Stimulated activated CD4-positive, alpha-beta T cell treated with anti-CD3 and anti-CD28 coated beads, Interleukin-4, amount 100 ng/mL, for 1 hour (primary cell): ENCODE measurements around the gene ARID2.

Source experiments
- DNase-seq: peaks from one replicate; pipeline ENCODE4 v3.0.0-alpha.2; 2020

ARID2 gene

DNA sequence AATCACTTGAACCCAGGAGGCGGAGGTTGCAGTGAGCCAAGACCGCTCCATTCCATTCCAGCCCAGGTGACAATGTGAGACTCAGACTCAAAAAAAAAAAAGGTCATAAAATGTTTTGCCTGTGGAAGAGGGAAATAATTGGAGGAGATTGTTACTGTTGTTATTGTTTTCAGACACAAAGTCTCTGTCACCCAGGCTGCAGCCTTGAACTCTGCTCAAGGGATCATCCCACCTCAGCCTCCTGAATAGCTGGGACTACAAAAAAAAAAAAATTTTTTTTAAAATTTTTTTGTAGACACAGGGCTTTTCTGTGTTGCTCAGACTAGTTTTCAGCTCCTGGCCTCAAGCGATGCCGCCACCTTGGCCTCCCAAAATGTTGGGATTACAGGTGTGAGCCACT is 33.9 kb downstream of the ARID2 start:
- DNase-seq = no peak

DNA sequence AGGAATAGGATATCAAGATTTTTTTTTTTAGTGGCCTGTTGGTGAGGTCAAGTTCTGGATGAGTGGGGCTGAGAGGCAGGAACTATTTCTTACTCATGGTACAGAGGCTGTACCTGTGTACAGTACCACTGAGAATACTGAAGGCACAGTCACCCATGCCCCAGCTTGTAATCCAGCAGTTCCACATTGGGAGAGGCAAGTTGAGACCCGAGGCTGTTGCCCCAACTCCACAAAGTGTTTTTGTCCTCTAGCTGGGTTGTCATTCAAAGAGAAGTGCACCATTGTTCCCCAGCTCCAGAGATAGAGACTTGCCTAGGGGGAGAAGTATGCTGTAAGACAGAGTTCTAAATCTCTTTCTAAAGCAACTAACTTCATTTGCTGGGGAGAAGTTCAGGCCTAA is 38.7 kb downstream of the ARID2 start:
- no peak for DNase-seq

DNA sequence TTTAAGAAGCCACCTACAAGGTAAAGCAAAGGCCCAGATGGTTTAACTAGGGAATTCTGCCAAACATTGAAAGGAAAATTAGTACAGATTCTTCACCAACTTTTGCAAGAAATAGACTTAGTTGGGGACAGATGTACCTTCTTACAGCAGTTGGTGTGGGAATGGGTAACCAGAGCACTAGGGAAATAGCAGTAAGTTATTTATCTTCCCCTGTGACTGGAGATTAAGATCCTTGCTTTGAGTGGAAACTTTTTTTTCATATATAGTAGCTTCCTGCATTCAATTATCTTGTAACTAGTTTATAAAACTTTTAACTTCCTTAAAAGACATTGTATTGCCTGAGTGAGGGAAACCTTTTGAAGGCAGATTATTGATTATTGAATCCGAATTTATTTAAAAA is 44.2 kb downstream of the ARID2 start:
- no peak for DNase-seq

DNA sequence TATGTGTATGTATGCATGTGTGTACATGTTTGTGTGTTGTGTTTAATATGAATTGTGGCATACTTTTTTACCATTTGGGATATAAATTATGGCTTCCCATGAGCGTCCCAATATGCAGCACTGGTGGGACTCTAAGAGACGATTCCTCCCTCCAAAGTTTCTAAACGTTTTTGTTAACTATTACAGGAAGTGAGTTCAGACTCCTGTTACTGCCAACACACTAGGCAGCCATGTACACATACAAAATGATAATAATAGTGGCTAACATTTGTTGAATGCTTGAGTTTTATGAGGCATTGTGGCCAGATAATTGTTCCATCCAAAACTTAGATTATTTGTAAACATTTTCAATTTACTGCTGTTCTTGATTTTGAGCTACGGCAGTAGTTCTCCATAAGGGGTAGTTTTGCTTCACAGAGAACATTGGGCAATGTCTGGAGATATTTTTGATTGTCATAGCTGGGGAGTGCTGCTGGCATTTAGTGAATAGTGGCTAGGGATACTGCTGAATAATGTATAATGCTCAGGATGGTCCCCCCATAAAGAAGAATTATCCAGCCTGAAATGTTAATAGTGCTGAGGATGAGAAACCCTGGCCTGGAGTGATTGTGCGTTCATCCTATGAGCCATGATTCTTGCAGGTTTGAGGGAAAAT is 45.1 kb downstream of the ARID2 start:
- DNase-seq = no peak

DNA sequence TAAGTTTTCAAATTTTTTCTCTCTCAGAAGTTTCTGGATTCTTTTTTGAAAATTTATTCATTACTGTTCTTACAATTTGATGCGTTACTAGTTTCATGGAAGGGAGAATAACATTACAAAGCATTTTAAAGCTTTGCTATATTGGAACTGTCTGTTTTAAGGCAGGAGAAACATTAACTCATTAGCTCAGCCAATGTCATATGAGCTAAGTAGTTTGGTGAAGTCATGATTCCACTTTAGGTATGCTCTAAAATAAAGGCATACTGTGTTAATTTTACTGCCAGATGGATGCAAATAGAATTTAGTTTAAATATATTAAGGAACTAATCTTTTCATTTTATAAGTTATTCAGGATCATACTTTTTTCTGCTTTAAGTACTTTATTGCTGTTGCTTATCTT is 46.0 kb downstream of the ARID2 start:
- no peak for DNase-seq

DNA sequence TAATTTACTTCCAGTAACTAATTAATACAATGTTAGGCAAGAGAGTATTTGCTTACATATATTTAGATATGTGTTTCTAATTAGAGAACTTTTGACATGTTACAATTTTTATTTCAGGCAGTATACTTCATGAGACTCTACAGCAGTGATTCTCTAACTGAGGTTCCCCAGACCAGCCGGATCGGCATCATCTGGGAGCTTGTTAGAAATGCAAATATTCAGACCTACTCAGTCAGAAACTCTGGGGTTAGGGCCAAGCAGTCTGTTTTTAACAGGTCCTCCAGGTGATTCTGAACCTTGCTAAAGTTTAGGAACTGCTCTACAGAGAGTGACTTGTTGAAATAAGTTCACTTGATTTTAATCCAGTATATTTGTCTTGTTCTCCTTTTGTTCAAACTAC is 46.5 kb downstream of the ARID2 start:
- no peak for DNase-seq

DNA sequence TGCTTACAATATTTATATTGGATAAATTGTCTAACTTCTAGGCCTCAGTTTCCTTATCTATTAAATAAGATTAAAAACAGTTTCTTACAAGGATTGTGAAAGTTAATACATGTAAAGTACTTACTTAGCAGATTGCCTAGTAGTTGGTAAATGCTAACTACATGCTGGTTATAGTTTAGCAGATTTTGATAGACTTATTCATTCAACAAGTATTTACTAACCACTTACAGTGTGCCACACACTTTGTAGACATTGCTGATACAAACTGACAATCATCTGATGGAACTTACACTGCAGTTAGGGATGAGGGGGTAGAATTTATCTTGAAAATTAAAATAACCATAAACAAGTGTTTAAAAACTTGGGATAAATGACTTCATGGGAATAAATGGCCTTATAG is 50.4 kb downstream of the ARID2 start:
- no peak for DNase-seq

DNA sequence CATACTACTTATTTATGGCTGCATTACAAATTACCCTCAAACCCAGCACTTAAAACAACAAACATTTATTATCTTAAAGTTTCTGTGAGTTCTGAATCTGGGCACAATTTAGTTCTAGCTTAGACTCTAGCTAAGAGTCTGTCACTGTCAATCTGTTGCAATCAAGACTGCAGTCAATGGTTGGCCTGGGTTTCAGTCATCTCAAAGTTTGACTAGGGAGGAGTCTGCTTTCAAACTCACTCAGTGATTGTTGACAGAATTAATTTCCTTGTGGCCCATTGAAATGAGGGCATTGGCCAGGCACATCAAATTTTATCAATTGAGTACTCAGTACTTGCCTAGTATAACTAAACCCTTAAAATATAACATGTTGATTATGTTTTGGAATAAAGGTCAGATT is 51.6 kb downstream of the ARID2 start:
- DNase-seq = no peak

DNA sequence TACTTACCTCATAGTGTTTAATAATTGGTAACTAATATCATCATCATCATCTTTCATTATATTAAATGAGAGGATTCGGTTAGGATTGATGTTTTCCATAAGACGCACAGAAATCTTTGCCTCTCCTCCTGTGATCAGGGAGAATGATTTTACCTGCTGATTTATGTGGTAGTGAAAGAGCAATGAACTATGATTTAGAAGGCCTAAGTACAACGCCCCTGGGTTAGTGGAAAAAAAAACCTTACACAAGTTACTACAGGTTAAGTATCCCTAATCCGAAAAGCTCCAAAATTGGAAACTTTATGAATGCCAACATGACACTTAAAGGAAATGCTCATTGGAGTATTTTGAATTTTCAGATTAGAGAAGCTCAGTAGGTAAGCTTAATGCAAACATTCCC is 55.8 kb downstream of the ARID2 start:
- no peak for DNase-seq

DNA sequence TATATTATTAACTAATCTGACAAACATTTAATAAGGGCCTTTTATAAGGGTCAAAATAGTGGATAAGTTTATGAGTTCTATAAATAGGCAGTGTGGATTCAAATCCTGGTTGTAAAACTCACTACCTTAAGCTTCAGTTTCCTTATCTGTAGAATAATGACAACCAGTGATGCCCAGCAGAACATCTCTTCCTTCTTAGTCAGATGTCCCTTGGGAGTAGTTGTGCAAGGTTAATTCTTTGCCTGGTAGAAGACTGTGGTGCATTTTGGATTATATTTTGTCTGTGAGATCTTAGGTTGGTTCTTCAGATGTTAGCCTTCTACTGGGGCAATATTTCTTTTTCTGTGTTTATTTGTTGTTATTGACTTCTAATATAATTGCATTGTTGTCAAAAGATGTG is 59.5 kb downstream of the ARID2 start:
- no peak for DNase-seq

DNA sequence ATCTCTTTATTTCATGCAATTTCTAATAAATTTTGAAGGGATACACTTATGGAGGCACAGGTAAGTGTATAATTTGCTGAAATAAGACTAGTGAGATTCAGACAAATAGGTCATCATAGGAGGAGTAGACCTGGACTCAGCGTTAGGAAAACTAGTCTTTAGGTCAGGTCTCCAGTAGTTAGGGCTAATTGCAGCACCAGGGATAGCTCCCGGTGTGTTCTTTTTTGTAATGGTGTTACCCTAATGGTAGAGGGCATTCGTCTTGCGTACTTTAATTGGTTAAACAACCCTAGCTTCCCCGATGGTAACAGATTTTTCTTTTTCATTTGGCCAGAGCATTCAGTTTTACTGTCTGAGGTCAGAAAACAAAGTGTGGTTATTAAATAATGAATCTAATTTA is 64.9 kb downstream of the ARID2 start:
- no peak for DNase-seq

DNA sequence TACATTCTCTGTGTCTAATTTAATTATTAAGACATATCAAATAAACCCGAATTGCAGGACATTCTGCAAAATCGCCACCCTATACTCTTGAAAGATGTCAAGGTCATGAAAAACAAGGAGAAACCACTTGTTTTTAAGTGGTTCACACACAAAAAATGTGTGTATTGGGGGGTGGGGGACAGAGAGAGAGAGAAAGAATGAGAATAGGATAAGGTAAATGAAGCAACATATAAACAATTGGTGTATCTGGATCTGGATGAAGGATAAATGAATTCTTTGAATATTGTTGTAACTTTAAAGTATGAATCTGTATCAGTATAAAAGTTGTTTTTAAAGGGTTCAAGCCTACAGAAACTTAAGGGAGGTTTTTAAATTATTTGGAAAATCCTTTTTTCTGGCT is 72.1 kb downstream of the ARID2 start:
- DNase-seq = no peak

DNA sequence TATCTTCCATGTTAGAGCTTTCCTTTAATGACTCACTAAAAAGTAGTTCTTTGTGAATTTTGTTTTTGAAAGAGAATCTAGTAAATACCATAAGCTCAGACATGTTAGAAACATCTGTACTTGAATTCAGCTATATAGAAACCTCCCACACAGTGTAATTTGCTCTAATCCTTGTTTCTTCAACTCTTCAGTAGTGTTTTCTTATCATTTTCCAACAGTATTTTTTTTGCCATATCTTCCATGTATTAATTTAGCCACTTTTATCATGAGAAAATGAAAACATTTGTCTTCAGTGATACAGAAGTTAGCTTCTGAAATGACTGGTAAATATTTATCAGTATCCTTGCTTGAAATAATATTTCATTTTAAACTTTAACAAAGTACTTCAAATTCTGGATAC is 73.6 kb downstream of the ARID2 start:
- DNase-seq = no peak

DNA sequence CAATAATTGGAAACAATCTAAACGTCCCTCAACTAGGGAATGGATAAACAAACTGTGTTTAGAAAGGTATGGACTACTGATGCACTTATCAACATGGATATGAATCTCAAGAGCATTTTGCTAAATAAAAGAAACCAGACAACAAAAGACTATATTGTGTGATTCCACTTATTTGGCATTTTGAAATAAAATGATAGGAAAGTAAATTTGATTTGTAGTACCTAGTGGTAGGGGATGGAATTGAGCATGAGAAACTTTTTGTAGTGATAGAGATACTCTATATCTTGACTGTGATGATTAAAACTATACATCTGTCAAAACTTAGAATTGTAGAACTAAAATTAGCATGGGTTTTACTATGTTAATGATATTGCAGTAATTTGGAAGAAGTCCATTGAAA is 87.1 kb downstream of the ARID2 start:
- no peak for DNase-seq

DNA sequence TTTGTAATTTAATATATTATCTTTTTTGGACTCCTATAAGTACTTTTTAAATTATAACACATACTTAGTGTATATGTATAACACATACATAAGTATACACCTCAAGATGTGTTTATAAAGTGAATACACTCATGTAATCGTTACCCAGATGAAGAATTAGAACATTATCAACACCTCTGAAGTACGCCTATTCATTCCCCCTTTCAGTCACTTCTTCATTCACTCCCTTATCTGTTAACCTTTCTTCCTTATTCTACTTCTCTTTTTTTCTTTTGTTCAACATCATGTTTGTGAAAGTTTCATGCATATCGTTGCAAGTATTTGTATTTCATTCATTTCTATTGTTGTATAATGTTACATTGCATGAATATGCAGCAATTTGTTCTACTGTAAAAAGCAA is 98.5 kb downstream of the ARID2 start:
- no peak for DNase-seq

DNA sequence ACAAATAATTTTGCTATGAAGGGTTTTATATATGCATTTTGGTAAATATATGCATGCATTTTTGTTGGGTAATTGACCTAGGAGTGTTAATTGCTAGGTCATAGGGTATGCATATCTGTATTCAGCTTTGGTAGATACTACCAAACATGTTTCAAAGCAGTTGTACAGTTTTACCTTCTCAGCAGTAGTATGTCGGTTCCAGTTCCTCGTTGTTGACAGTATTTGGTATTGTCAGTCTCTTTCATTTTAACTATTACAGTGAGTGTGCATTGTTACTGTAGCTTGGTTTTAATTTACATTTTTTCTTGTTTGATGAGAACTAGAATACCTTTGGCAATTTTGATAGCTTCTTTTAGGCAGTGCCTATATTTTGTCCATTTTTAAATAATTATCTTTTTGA is 98.9 kb downstream of the ARID2 start:
- no peak for DNase-seq

DNA sequence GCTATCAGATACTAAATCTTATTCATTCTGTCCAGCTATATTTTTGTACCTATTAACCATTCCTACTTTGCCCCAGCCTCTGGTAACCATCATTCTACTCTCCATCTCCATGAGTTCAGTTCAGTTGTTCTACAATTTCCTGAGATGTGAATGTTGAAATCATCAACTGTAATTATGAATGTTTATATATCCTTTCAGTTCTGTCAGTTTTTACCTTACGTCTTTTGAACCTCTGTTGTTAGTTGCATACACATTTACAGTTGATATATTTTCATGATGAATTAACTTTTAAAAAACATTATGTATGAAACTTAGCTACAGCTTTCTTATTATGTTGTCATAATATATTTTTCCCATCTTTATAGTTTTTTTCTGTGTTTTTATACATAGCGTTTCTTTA is 102.1 kb downstream of the ARID2 start:
- no peak for DNase-seq

DNA sequence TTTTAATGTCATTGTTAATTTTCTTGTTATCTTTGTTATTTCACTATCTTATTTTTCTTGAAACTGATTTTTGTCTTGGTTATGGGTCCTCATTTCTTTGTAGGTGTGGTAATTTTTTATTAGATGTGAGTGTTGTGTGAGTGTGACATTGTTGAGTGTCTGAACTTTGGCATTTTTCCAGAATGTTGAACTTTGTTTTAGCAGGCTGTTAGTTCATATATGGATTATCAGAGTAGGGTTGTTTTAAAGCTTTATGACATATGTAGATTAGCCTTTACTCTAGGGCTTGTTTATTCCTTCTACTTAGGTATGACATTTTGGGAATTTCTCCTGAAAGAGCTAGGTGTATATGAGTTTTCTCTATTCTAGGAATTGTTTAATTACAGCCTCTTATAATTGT is 103.9 kb downstream of the ARID2 start:
- no peak for DNase-seq

DNA sequence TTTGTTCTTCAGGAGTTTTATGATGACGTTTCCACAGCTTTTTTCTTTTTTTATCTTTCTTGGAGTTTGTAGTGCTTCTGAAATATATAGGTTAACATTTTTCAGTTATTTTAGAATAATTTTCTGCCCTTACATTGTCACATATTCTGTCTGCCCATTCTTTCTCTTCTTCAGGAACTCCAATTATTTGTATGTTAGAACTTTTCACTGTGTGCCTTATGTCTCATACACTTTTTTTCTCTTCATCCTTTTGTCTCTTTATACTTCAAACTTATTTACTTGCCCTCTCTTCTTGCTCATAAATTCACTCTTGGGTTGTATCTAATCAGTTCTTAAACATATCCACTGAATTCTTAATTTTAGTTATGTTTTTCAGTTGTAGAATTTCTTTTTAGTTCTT is 105.3 kb downstream of the ARID2 start:
- DNase-seq = no peak

DNA sequence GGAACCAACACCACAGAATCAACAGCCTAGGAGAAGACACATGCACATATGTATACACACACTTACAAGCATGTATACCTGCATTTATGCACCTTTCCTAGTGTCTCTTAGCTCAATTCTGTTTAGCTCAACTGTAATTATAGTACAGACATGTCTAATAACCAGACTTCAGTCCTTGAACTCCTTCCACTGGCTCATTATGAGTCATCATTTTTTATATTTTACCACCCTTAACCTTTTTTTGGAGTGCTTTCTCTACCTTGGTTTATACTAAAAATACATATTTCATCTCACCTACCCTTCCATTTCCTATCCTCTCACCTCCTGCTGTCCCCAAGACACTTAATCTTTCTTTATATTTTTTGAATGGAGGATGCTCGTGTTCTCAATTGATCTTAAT is 110.4 kb downstream of the ARID2 start:
- DNase-seq = no peak

DNA sequence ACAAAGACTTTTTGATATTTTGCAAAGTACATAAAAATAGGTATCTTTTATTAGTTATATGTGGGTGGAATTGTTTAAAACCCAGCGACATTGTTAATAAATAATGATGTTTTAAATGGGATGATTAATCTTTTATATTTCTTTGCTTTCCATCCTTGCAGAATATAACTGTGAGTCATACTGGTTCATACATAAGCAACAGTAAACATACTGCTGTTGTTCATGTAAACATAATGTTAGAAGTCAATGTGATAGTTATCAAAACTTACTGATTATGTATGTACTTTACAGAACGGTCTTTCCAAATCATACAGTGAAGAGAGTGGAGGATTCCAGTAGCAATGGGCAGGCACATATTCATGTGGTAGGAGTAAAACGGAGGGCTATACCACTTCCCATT is 119.8 kb downstream of the ARID2 start:
- no peak for DNase-seq

DNA sequence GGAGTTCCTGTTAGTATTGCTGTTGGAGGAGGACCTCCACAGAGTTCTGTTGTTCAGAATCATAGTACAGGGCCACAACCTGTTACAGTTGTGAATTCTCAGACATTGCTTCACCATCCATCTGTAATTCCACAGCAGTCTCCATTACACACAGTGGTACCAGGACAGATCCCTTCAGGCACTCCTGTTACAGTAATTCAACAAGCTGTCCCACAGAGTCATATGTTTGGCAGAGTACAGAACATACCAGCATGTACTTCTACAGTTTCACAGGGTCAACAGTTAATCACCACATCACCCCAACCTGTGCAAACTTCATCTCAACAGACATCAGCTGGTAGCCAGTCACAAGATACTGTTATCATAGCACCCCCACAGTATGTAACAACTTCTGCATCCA is 120.8 kb downstream of the ARID2 start:
- no peak for DNase-seq

DNA sequence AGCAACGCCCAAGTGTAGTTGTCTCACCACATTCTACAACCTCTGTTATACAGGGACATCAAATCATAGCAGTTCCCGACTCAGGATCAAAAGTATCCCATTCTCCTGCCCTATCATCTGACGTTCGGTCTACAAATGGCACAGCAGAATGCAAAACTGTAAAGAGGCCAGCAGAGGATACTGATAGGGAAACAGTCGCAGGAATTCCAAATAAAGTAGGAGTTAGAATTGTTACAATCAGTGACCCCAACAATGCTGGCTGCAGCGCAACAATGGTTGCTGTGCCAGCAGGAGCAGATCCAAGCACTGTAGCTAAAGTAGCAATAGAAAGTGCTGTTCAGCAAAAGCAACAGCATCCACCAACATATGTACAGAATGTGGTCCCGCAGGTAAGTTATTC is 123.0 kb downstream of the ARID2 start:
- DNase-seq = no peak

DNA sequence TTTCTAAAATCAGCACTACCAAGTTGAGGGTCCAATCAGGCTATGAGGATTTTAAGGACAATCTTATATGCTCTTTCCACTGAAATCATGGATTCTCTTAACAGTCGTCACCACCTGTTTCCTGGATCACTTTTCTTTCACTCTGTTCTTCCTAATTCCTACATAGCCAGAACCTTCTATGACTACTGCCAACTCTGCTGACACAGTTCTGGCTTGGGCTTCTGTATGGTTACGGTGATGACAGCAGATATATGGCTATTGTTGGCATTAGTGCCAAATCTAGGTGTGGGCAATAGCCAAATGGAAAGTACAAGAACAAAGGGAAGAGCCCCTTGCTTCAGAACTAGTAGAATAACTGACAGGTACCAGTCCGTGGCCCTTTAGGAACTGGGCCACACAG is 124.0 kb downstream of the ARID2 start:
- no peak for DNase-seq

DNA sequence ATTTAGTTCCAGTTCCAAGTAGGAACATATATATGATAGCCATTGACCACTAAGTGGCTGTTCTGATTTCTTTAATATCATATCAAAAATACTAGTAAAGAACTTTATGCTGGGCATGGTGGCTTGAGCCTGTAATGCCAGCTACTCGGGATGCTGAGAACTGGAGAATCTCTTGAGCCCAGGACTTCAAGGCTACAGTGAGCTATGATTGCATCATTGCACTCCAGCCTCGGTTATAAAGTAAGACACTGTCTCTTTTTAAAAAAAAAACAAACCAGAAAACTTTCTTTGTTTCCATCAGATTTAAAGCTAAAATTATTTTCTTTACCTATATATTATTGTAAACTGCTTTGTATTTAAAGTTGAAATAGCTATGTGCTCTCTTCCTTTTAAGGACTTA is 133.8 kb downstream of the ARID2 start:
- DNase-seq = no peak

DNA sequence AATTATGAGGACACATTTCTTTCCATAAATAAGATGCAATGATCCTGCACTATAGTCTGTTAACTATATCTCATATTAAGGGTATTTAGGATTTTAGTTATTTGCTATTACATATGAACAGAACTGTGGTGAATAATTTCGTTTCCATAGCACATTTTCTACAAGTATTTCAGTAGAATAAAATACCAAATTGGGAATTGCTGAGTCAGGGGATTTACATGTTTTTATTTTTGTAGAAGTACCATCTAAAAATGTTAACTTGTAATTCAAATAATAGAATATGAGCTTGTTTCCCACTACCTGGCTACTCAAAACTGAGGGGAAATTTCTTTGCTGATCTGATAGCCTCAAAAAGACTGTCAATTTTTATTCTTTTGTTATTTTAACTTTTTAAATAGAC is 136.8 kb downstream of the ARID2 start:
- no peak for DNase-seq
